ENCODE data around the gene SHROOM1.
"Not testable (repeated sequence)": the region's sequence is repeated elsewhere in the genome, so short reads cannot be mapped to it uniquely, and the experiment has no call there.

SHROOM1 gene

DNA sequence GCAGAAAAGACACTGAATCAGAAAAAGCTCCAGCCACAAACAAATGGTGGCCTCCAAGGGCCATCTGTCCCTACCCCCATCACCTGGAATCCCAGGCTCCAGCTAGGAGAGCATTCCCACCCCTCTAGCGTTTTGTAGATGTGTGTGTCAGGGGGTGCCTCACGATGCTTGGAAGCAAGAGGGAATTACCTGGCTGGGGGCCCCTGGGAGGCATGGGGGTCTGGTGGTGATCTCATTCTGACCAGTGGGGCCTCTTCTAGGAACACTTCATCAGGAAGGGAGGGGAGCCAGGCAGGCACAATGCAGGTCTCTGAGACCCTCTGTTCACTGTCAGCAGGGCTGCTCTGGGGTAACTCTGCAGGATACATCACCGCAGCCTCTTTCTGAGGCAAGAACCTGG, 6.0 kb downstream of the SHROOM1 start:
- DNase-seq (ENCODE audit: low read depth): no peak

DNA sequence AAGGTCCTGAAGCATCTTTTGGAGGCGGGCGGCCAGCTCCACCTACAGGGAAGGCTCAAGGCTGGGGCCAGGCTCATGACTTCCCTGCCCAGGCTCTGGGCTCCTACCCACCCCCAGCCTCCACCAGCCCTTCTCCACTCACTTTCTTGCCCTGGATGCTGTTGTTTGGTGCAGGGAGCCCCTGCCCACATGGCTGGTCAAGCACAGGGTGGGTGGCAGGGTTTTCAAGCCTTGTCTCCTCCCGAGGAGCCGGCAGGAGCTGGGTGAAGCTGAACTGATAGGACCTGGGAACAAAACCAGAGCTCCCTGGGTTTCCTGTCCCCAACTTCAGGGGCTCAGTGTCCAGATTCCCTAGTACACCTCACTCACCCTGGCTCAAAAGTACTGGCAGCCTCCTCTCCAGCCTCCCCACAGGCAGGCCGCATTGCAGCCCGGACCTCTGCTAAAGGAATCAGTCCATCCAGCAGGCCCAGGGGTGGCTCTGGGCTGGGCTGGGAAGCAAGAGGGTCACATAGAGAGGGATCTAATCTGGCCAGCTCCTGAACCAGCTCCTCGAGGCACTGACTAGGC, 6.9 kb downstream of the SHROOM1 start:
- DNase-seq (ENCODE audit: low read depth): no peak

DNA sequence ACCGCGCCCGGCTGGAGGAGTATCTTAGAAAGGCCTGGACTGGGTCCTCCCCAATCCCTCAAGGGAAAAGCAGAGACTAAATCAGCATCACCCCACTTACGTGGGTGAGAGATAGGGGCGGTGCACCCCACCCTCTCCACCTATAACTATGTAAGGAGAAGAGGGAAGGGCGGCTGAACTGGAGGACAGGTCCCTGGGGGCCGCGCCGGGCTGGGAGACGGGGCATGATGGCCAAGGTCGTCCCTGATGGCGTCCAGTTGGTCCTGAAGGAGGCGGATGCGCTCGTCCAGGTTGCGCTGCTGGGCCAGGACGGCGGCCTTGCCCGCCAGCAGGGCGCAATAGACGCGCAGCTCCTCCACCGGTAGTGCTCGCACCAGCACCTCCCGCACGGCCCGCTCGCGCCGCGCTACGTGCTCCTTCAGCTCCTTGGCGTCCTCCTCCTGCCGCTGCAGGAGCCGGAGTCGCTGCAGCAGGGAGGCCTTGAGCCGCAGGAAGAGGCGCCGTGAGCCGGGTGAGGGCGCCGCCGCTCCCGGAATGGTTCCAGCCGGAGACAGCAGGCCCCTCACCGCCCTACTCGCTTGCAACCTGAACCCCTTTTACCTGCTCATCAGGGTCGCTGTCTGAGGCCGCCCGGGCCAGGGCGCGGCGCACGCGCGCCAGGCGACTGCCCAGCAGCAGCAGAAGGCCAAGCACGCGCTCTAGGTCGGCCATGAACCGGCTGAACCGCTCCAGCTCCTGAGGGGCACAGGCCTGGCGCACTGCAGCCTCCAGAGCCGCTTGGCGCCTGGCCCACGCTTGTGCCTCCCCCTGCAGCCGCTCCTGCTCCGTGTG, 7.6 kb downstream of the SHROOM1 start:
- DNase-seq (ENCODE audit: low read depth): no peak

DNA sequence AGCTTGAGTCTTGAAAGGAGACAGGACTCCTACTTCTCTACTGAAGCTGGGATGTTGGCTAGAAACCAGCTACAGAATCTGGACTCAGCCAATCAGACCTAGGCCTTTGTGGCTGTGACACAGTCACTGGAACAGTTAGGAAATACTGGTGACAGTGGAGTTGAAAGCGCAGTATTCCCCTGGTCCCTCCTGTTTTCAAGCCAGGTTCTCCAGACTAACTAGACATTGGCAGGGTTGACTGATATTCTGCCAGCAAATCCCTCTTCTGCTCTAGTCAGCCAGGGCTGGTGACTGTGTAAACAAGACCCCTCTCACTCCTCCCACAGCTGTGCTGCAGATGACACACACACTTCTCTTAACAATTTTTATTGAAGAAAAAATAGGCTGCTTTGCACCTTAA, 8.7 kb downstream of the SHROOM1 start:
- peak; percentile 46 for DNase-seq (ENCODE audit: low read depth)

DNA sequence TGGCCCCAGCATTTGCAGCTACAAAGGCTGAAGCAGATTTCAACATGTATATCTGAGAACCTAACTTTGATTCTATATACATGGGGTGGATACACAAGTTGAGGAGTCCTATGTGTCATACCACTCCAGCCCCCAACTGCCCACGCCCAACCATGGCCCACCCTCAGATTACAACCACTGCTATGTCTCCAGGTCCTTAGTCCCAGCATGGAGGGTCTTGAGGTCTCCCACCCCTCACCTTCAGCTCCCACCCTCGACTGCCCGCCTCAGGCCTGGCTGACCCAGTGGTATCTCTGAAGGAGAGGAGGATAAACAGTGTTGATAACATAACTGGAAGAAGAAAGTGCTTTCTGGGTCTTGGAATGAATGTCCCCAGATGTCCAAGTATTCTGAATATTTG, 9.1 kb downstream of the SHROOM1 start:
- DNase-seq (ENCODE audit: low read depth): no peak

DNA sequence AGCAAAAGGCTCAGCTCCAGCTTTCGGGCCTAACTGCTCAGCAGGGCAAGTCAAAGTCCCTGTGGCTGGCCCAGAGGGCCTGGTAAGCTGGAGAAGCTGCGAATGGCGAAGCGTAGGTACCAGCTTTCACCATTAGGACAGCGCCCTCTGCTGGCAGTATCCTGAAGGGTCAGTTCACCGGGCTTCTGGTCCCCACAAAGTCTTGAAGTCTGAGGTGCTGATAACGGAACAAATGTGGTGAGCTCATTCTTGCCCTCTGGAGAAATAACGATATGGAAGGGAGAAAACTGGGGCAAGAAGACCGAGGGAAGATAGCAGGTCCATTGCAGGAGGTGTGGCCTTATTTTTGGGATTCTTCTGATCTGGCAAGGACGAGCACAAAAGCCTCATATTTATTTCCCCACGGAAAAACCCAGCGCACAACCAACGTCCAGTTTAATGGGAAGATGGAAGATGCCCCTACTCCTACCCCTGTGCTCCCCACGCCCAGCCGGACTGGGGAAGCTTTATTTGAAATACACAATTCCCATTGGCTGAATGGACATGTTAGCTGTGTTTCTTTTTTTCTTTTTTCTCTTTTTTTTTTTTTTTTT, 10.2 kb downstream of the SHROOM1 start:
- DNase-seq (ENCODE audit: low read depth): peak; percentile 93

DNA sequence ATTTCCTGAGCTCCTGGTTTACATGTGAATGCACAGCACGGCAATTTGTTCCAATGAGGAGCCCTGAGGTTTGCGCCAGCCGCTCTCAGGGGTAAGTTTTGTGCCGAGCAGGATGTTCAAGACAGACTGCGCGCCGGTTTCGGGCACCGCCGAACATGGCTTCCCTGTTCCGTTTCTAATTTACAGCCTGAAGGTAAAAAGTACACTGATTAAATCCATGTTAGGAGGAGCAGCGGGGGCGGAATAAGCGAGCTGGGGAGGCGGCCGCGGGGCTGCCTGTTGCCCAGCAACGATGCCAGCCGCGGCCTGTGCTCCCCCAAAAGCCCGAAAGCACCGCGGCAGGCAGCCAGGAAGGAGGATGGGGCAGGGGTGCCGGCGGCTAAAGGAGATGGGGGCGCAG, 11.0 kb downstream of the SHROOM1 start:
- no peak for DNase-seq (ENCODE audit: low read depth)

DNA sequence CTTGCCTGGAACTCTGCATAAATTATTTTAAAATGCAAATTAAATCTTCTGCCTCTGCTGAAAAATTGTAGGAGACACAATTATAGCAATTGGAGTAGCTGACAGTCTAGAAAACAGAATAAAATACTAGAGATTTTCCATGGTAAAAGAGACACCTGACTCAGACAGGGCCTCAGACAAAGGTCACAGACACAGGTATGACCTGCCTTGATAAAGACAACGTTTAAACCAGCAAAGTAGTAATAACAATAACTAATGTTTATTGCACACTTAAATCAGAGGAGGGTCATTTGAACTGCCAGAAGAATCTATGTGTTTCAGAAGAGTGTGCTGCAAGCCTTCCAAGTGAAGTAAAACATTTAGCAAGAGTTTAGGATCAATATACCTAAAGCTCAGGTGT, 13.4 kb downstream of the SHROOM1 start:
- DNase-seq (ENCODE audit: low read depth): no peak

DNA sequence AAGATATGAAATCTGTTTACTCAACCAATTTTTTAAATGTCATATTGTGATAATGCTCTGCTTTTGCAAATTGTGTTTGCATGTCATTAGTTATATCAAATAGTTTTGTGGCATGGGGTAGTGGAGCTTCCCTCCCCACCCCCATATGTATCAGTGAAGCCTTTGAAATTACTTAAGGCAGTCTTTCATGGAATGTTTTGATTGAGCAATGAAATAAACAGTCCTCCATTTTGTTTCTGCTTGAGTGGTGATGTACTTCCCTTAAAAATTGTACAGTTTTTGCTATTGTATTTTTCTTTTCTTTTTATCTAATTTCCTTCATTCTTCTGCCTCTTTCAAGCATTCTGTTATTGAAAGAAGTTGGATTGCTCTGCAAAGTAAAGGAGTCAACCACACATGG, 13.9 kb downstream of the SHROOM1 start:
- no peak for DNase-seq (ENCODE audit: low read depth)

DNA sequence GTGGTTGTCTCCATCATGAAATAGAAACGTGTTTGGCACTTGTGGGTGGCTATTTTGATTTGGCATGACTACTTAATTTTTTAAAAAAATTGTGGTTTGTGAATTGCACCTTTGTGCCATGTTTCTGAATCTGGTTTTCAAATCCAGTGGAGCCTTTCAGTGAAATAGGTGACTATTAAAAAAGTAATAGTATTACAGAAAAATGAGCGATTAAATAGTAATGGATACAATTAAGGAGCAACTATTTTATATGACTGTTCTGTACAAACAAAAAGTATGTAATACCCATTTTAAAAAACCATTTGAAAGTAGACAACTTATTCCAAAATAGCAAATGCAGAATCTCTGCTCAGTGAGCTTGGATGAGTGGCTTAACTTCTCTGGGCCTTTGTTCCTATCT, 14.4 kb downstream of the SHROOM1 start:
- DNase-seq (ENCODE audit: low read depth): no peak

DNA sequence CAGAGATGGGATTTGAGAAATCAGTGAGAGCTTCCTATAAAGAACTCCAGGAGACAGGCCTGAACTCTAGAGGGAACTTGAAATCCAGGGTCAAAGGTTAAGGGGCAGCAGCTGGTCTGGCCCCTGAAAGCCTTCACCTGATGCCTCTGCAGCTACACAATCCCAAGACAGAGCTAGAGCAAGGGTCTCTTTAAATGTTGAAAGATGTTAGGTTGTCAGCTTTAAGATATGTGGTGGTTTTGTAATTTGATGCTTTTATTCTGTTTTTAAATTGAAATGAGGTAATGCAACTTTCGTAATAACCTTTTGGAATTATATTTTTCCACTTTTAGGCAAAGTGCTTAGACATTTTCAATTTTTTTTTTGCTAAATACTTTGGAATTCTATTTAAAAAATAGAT, 15.0 kb downstream of the SHROOM1 start:
- DNase-seq (ENCODE audit: low read depth): peak; percentile 42

DNA sequence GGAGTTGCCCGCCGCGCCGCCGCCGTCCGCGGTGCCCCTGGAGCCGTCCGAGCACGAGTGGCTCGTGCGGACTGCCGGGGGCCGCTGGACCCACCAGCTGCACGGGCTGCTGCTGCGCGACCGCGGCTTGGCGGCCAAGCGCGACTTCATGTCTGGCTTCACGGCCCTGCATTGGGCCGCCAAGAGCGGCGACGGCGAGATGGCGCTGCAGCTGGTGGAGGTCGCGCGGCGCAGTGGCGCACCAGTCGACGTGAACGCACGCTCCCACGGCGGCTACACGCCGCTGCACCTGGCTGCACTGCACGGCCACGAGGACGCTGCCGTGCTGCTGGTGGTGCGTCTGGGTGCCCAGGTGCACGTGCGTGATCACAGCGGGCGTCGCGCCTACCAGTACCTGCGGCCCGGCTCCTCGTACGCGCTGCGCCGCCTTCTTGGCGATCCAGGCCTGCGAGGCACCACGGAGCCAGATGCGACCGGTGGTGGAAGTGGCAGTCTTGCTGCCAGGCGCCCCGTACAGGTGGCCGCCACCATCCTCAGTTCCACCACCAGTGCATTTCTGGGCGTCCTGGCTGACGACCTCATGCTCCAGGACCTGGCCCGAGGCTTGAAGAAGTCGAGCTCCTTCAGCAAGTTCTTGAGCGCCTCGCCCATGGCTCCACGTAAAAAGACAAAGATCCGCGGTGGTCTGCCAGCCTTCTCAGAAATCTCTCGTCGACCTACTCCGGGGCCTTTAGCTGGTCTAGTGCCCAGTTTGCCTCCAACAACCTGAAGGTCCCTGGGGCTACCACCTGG, 15.7 kb downstream of the SHROOM1 start:
- no peak for DNase-seq (ENCODE audit: low read depth)

DNA sequence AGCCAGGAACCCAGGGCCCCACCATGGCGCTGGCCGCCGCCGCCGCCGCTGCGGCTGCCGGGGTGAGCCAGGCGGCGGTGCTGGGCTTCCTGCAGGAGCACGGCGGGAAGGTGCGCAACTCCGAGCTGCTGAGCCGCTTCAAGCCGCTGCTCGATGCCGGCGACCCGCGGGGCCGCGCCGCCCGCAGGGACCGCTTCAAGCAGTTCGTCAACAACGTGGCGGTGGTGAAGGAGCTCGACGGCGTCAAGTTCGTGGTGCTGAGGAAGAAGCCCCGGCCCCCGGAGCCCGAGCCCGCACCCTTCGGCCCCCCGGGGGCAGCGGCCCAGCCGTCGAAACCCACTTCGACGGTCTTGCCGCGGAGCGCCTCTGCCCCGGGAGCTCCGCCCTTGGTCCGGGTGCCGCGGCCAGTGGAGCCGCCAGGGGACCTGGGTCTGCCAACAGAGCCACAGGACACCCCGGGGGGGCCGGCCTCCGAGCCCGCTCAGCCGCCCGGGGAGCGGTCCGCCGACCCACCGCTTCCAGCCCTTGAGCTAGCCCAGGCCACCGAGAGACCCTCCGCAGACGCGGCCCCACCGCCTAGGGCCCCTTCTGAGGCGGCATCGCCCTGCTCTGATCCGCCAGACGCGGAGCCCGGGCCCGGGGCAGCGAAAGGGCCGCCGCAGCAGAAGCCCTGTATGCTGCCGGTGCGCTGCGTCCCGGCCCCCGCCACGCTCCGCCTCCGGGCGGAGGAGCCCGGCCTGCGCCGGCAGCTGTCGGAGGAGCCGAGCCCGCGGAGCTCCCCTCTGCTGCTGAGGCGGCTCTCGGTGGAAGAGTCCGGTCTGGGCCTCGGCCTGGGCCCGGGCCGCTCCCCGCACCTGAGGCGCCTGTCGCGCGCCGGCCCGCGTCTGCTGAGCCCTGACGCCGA, 16.6 kb downstream of the SHROOM1 start:
- peak; percentile 55 for DNase-seq (ENCODE audit: low read depth)

DNA sequence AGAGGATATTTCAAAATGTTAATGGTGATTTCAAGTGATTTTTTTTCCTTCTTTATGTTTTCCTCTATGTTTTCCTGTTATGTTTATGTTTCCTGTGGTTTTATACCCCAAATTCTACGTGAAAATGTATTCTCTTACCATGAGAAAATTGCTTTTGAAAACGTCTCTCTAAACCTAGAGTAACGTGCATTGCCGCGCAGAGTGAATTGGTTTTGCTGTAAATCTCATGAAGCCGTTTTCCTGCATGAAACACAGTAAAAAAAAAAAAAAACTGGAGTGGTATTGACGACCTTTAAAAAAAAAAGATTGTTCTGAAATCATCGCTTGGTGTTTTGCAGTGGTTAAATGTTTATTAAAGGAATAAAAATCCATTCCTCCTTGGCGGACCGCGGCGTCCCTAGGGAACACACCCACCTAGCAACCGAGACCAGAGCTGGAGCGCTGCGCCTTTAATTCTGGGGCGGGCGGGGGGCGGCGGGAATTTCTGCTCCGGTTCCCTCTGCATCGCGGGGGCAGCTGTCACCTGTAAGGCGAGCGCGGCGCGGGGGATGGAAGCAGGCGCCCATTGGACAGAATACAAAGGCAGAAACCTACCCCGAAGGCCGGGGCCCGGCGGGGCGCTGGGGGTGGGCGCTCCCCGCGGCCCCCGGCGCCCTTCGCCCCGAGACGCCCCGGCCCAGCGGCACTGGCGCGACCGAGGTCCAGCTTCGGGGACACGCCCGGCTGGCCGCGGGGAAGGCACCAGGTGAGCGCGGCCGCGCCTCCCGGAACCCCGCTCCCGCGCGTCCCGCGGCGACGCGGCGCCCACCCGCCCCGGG, 17.5 kb downstream of the SHROOM1 start, which contains the start of gene SOWAHA:
Gene SOWAHA (plus strand): TSS at position 522 of the 818 bp plus-strand sequence. CDS start 320 bp downstream, outside the sequence.
- no peak for DNase-seq (ENCODE audit: low read depth)

DNA sequence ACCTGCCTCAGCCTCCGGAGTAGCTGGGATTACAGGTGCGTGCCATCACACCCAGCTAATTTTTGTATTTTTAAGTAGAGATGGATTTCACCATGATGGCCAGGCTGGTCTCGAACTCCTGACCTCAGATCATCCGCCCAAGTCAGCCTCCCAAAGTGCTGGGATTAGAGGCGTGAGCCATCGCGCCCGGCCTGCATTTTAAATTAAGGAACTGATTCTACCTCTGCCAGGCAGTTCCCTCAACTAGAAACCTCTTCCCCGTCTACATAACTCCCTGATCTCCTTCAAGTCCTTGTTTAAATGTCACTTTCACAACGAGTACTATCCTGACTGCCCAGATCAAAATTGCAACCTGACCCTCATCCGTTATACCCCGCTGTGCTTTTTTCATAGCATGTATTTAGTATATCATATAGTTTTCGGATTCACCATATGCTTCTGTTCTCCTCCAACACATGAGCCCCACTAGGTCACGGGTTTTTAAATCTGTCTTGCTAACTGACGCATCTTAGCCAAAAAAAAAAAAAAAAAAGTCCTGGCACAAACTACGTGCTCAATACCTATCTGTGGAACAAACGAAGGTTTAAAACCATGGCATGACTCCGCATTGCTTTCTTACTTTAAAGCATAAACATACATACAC, 18.2 kb downstream of the SHROOM1 start:
- DNase-seq (ENCODE audit: low read depth): no peak

DNA sequence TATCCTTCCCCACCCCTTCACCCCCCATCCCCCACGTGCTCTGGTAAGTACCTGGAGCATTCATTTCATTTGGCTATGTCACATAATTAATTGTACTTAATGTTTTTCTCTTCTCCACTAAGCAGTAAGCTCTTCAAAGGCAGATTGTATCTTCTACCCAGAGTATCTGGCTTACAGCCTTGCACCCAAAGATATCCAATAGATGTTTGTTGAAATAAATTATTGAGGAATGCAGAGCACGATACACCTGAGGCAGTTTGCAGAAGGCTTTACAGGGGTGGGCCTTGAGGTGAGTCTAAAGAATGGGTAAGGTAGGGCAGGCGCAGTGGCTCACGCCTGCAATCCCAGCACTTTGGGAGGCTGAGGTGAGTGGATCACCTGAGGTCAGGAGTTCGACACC, 19.8 kb downstream of the SHROOM1 start:
- no peak for DNase-seq (ENCODE audit: low read depth)

DNA sequence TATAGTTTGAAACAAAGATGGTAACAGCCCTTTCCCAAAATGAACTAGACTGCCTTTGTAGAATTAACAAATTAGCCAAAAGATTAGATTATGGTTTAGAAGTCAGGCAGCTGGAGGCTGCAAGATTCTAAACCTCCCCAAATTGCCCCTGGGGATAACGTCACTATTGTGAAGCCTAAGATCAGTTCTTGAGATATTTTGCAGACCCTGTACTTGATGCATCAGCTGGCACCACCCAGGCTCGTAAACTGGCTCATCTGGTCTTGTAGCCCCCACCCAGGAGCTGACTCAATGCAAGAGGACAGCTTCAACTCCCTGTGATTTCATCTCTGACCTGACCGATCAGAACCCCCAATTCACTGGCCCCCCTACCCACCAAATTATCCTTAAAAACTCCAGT, 21.6 kb downstream of the SHROOM1 start:
- DNase-seq (ENCODE audit: low read depth): no peak

DNA sequence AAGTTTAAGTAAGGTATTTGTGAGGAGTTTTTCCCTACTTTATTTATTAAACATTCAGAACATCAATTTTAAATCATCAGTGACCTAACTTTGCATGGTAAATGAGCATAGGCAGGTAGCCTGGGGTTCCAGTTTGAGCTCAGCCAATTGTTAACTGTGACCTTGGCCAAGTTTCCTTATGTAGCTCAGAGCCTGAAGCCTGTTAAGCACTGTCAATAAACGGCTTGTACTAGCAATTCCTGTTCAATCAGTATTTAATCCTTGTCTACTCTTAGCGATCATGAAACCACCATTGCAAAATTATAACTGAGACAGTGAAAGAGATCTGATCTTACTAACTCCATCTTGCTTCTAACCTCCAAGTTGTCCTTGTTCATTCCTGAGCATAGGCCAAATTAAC, 22.0 kb downstream of the SHROOM1 start:
- DNase-seq (ENCODE audit: low read depth): no peak

DNA sequence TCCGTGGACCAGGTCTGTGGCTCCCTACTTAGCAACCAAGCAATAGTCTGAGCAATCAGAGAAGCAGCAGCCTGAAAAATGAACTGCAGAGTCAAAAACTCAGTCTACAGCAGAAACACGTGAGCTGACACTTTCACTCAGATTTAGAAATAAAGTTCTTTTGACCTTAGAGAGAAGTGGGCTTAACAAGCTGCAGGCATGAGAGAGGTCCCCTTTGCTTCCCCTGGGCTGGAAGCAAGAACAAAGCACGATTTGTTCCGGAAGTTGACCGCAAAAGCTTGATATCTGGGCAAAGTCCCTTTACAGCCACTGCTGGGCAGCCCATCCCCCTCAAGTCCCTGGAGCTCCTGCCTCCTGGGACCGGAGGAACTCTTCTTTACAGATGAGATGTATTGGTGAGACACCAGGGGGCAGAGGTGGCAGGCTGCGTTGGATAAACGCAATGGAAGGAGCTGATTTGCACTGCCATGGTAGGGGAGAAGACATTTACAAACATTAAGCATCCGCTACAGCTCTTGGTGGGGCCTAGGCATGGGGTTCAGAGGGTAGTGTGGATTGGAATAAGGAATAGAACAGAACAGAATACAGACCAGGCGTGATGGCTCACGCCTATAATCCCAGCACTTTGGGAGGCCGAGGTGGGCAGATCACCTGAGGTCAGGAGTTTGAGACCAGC, 23.1 kb downstream of the SHROOM1 start:
- DNase-seq (ENCODE audit: low read depth): peak; percentile 39

DNA sequence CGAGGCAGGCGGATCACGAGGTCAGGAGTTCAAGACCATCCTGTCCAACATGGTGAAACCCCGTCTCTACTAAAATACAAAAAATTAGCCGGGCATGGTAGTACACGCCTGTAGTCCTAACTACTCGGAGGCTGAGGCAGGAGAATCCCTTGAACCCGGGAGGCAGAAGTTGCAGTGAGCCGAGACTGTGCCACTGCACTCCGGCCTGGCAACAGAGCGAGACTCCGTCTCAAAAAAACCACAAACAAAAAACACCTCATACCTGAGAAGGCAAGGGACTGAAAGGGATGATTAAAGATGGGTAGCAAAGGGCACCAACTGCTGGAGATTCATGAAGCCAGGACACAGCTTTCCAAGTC, 23.7 kb downstream of the SHROOM1 start:
- DNase-seq (ENCODE audit: low read depth): not testable (repeated sequence)
